Head of caudate nucleus (tissue), 42 donors: ENCODE results near the gene KXD1.
"Not testable (repeated sequence)": the region's sequence is repeated elsewhere in the genome, so short reads cannot be mapped to it uniquely, and the experiment has no call there.

Source experiments
- DNase-seq, 42 donors: peaks; one replicate each; pipeline versions ENCODE4 v3.0.0 to v3.0.0-alpha.2; 2020 to 2021; ENCODE audit warnings: mixed read lengths in 7 of 42
- intact Hi-C: fragments of 100-400 bp; cut with DNase I; formaldehyde crosslinking; loops from one replicate; pipeline ENCODE4 v1.15.0; 2022

Gene KXD1

GRCh38 chr19:18531485-18531884 lies 26.2 kb upstream of the KXD1 start:
- intact Hi-C loops, result no loop called here
- DNase-seq, result no peak

DNA sequence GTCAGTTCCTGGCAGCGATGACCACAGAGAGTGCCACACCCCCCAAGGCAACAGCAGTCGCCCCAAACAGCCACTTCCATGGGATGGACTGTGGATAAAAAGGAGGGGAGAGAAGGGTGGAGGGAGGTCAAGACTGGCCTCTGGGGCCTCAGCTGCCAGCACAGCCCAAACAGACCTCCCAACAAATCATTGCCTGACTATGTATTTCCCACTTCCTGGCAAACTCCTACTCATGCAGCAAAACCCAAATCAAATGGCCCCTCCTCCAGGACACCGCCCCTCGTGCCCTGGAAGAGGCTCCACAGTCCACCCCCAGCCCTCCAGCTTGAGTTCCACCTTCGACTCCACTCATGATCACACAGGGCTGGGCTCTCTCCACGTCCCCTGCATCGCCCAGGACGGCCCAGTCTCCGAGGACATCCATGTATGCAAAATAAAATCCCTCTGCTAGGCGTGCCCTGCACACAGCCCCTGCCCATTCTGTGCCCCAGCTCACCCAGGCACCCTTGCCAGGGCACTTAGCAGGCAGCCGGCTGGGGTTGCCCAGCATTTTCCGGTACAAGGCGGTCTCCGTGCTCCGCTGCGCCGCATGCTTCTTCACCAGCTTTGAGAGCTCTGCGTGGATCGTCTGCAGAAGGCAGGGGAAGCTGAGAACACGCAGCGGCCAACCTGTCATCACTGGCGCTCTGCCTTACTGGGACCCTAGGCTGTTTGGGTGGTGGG lies 25.3 kb upstream of the KXD1 start:
- intact Hi-C loops, result no loop called here
- DNase-seq, result no peak

DNA sequence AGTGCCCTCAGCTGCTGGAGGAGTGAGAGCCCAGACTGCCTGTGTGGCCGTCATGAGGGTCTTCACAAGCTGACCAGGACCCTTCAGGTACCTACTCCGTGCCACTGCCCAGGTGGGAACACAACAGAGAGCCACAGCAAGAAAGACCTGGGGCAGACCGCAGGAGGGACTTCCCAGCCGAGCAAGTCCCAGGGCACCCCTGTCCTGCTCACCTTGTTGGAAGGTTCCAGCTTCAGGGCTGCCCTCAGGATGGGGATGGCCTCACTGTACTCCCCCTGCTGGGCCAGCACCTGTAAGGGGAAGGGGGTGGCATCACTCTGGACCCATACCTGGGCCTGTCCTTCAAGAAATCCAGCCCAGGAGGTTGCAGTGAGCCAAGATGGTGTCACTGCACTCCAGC lies 24.6 kb upstream of the KXD1 start:
- intact Hi-C loops, result no loop called here
- no peak for DNase-seq

- DNase-seq, result no peak
- intact Hi-C loops, result no loop called here
These were observed 21.2 kb upstream of the KXD1 start for GRCh38 chr19:18536475-18536874.

DNA sequence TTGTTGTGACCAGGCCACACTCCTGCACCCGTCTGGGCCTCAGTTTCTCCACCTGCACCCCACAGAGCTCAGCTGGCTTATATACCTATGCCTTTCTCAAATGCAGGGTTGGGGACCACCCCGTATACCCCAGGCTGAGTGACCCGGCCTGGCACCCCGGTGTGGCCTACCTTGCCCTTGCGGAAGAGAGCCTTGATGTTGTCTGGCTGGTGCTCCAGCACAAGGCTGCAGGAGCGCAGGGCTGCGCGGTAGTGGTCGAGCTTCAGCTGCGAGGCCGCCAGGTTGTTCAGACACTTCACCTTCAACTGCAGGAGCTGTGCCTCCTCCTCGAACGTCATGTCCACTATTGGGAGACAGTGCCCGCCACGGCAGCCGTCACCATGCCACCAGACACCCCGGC lies 20.2 kb upstream of the KXD1 start:
- DNase-seq, result no peak
- intact Hi-C loops, result no loop called here

DNA sequence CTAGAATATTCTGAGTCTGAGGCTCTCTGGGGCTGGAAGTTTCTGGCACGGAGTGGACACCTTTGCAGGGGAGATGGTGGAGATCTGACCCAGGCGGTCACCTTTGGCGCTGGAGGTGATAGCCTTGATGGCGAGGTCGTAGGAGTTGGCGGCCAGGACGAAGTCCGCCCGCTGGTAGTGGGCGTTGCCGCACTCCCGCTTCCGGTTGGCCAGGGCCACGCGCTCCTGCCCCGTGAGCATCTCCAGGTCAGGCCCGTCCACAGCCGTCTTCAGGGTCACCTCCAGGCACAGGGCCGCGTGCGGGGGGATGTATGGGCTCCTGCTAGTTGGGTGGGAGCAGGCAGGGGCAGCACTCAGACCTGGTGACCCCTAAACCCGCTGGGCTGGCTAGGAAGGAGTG lies 19.6 kb upstream of the KXD1 start:
- DNase-seq, result no peak
- intact Hi-C loops, result no loop called here

DNA sequence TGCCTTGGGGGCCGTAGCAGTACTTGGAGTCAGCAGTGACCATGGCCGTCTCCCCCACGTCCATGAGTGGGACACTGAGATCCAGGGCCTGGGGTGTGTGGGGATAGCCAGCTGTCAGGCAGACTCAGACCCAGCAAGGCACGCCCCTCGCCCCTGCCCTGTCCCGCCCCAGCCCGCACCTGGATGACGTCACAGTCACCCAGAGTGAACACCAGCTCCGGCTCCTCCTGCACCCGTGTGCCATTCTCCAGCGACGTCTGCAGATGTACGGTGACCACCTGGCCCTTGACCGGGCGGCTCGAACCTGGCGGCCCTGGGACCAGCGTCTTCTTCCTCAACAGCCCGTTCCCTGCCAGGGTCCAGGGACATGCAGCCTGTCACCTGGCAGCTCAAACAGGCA lies 18.3 kb upstream of the KXD1 start:
- intact Hi-C loops, result no loop called here
- no peak for DNase-seq

DNA sequence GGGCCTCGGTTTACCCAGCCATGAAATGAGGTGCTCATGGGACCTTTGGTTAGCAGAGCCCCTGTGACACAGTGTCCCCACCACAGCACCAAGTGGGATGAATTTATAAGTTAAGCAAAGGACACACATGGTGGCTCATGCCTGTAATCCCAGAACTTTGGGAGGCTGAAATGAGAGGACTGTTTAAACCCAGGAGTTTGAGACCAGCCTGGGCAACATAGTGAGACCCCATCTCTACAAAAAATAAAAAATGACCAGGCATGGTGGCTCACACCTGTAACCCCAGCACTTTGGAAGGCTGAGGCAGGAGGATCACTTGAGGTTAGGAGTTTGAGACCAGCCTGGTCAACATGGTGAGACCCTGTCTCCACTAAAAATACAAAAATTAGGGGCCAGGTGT lies 17.5 kb upstream of the KXD1 start:
- DNase-seq, intact Hi-C loops: not testable (repeated sequence)

DNA sequence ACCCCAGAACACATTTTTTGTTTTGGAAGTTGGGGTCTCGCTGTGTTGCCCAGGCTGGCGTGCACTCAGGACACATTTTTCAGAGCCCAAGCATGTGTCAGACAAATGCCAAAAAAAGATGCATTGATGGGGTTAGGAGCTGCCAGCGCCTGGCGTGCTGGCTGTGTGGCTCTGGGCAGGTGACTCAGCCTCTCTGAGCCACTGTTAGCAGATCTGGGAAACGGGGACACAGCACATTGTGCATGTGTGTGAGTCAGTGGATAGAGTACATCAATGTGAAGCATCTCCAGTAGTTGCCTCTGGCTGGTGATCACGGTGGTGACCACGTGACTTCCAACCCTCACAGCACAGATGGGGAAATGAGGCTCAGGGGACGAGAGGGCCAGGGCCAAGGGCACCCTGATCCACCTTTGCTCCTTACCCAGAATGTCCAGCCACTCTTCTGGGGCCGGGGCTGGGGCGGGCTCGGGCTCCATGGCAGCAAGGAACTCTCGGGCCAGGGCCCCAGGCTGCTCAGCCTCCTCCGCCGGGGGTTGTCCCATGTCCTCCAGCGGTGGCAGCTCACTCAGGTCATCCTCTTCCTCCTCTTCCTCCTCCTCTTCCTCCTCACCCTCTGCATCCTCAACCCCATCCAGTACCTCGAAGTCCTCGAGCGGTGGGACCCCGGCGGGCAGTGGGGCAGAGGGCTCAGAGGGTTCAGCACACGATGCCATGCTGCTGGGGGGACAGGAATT lies 16.2 kb upstream of the KXD1 start:
- intact Hi-C loops, result no loop called here

GRCh38 chr19:18541992-18542940 lies 15.4 kb upstream of the KXD1 start:
- DNase-seq, result peak in 3 of 42 donors; percentile 10 to 23 (median 14)
- intact Hi-C loops, result no loop called here

More for the DNA sequence above, 16.2 kb upstream of the KXD1 start:
- DNase-seq, result peak in 20 of 42 donors; percentile 14 to 65 (median 30)

- intact Hi-C loops, result no loop called here
- peak; percentile 91 to 98 (median 96) for DNase-seq
These were observed 14.5 kb upstream of the KXD1 start, which contains the start of gene FKBP8 for GRCh38 chr19:18542941-18543813. Gene FKBP8 (minus strand): TSS chr19:18543573. CDS start chr19:18541970, 1,603 bp downstream.

DNA sequence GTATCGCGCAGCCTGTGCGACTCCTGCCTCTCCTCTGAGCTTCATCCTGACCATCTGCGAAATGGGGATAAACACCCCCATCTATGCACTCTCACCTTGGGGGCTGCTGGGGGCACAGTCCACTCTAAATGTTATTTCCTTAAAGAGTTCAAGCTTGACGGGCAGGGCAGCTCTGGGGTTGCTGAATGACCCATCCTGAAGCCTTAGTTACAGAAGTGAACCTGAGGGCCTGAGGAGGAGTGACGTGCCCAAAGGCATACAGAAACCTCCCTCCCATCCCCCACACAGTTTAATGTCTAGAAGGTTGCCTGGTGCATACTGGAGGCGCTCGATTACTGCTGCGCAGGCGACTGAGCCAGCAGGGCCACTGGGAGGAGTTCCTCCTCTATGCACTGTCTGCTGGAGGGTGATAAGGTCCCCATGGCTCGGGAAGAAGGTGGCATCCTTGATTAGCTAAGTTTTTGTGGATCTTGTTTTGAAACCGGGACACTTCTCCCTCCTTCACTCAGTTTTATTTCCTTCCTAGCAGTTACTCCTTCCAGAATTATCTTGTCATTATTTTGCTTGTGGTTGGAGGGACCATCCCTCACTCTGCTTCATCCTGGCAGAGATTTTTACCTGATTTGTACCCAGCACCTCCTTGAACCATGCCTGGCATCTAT lies 13.7 kb upstream of the KXD1 start:
- peak in 41 of 42 donors; percentile 27 to 91 (median 64) for DNase-seq
- intact Hi-C loops, result no loop called here

GRCh38 chr19:18551631-18552030 lies 6.0 kb upstream of the KXD1 start:
- no peak for DNase-seq
- intact Hi-C loops, result no loop called here

DNA sequence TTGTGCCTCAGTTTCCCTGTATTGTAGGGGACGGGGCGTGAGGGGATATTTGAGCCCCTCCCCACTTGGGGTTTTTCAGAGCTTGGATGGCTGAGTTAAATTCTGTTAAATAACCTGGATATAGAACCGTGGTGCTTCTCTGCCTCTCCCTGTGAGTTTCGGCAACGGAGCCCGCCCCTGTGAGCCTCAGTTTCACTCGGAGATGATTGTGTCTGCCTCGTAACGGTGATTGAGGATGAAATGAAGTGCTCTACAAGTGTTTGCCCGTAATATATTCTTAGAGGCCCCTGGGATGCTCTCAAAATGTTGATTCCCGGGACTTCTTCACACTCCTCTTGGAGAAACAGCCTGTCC lies 509 bp downstream of the KXD1 start:
- intact Hi-C loops, result no loop called here
- DNase-seq, result peak in 1 of 42 donors; percentile 41

DNA sequence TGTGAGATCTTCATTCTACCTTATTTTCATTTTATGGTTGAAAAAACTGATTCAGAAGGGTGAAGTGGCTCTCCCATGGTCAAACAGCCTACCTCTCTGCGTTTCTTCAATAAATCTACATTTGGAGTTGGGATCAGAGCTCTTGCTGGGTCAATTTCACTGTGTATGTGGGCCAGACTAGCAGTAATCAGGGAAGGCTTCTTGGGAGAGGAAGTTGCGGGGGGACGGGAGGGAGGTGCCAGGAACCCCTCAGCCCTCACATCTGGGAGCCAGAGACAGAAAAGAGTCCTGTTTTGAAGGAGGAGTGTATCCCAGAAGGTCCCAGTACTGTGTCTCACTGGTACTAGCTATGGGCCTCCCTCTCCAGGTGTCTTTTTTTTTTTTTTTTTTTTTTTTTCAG lies 934 bp downstream of the KXD1 start:
- DNase-seq, result no peak
- intact Hi-C loops, result no loop called here

DNA sequence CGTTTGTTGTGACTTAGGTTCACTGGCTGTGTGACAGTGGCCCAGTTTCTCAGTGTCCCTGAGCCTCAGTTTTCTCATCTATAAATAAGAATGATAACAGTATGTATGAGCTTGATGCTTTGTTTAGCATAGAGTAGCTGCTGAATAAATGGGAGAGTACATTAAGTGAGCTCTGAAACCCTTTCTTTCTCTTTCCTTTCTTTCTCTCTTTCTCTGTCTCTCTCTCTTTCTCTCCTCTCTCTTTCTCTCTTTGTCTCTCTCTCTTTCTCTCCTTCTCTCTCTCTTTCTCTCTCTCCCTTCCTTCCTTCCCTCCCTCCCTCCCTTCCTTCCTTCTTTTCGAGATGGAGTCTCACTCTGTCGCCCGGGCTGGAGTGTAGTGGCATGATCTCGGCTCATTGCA lies 2.0 kb downstream of the KXD1 start:
- intact Hi-C loops, result no loop called here

DNA sequence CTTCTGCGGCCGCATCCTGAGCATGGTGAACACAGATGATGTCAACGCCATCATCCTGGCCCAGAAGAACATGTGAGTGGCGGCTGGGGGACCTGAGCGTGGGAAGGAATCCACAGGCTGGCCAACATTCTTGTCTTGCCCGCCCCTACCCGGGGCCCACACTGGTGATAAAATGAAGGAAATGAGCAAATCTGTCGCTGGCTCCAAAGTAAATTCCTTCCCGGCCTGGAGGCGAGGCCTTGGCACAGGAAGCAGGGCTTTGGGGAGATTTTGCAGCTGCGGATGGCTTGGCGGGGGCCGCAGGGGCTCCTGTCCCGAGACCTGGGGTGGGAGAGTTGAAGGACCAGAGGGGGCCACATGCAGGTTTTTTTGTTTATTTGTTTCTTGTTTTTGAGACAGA lies 4.4 kb downstream of the KXD1 start:
- intact Hi-C loops, result no loop called here
- no peak for DNase-seq

More for the DNA sequence above, 2.0 kb downstream of the KXD1 start:
- no peak for DNase-seq

- DNase-seq, result no peak
- intact Hi-C loops, result no loop called here
These were observed 9.3 kb downstream of the KXD1 start for GRCh38 chr19:18566953-18567352.
